WTC11 (cell line): ENCODE results near the gene PPP1R1B. TPM values are rescaled to one million over a fixed set of nuclear protein-coding genes. Genes with fewer than 3 reads are reported as not detected.
A peak's percentile ranks its signal among the peaks of the same experiment; 100 is the strongest.

Source experiments
- ATAC-seq: fragments of 200-7000 bp; cut with Tn5 transposase; 2 replicates; pipeline ENCODE4 v1.10.0; 2021; ENCODE audit warnings: mild to moderate bottlenecking, moderate library complexity
- CTCF ChIA-PET: fragments of 300-600 bp; sonication (Branson Sonifier 250); formaldehyde crosslinking; loops from one replicate; lab custom pipeline; 2021; ENCODE audit warnings: antibody characterized with exemption; lab: Charles Lee
- POLR2A ChIA-PET: fragments of 350-600 bp; sonication (Branson Sonifier 250); formaldehyde crosslinking; loops from one replicate; lab custom pipeline; 2021; ENCODE audit warnings: antibody characterized with exemption; lab: Charles Lee
- DNase-seq: peaks from one replicate; pipeline ENCODE4 v3.0.0; 2021; ENCODE audit warnings: low spot score
- H3K27ac Mint-ChIP-seq: 2 replicates; pipeline ENCODE4 v1.8.0; 2021; ENCODE audit warnings: mixed read lengths
- H3K27me3 Mint-ChIP-seq: 2 replicates; pipeline ENCODE4 v1.8.0; 2021; ENCODE audit warnings: low read depth, mild to moderate bottlenecking, moderate library complexity, mixed read lengths
- H3K36me3 Mint-ChIP-seq: 2 replicates; pipeline ENCODE4 v1.8.0; 2021; ENCODE audit warnings: mixed read lengths
- H3K4me1 Mint-ChIP-seq: 2 replicates; pipeline ENCODE4 v1.8.0; 2022; ENCODE audit warnings: mixed read lengths
- H3K4me3 Mint-ChIP-seq: 2 replicates; pipeline ENCODE4 v1.8.0; 2021; ENCODE audit warnings: mild to moderate bottlenecking, moderate library complexity, mixed read lengths
- H3K9me3 Mint-ChIP-seq: 2 replicates; pipeline ENCODE4 v1.8.0; 2021; ENCODE audit warnings: mixed read lengths
- CBFB ChIP-seq: sonication (generic); formaldehyde crosslinking; IDR thresholded peaks from 2 replicates; pipeline ENCODE4 v1.8.1; 2022; ENCODE audit warnings: mild to moderate bottlenecking, low read depth, missing genetic modification reagents
- CREB1 ChIP-seq: sonication (generic); formaldehyde crosslinking; IDR thresholded peaks from 2 replicates; pipeline ENCODE4 v1.8.0; 2023; ENCODE audit warnings: mild to moderate bottlenecking, missing genetic modification reagents
- ESRRA ChIP-seq: sonication (generic); formaldehyde crosslinking; IDR thresholded peaks from 2 replicates; pipeline ENCODE4 v1.8.1; 2022; ENCODE audit warnings: mild to moderate bottlenecking, missing genetic modification reagents, borderline replicate concordance
- FOXJ3 ChIP-seq: sonication (generic); formaldehyde crosslinking; IDR thresholded peaks from 2 replicates; pipeline ENCODE4 v1.9.0; 2021; ENCODE audit warnings: missing genetic modification reagents, mild to moderate bottlenecking, borderline replicate concordance
- HMGA2 ChIP-seq: fragments of 250-450 bp; sonication (Bioruptor Pico); IDR thresholded peaks from 2 replicates; pipeline ENCODE4 v1.4.0; 2021; ENCODE audit warnings: mild to moderate bottlenecking, moderate library complexity
- KAT7 ChIP-seq: sonication (generic); formaldehyde crosslinking; IDR thresholded peaks from 2 replicates; pipeline ENCODE4 v1.8.1; 2023; ENCODE audit warnings: missing genetic modification reagents, mild to moderate bottlenecking, borderline replicate concordance
- NFE2L1 ChIP-seq: sonication (generic); formaldehyde crosslinking; IDR thresholded peaks from 2 replicates; pipeline ENCODE4 v1.8.1; 2023; ENCODE audit warnings: missing genetic modification reagents
- SP1 ChIP-seq: sonication (generic); formaldehyde crosslinking; conservative IDR thresholded peaks from 2 replicates; pipeline ENCODE4 v1.8.1; 2022; ENCODE audit warnings: missing genetic modification reagents
- TCF7 ChIP-seq: sonication (generic); formaldehyde crosslinking; IDR thresholded peaks from 2 replicates; pipeline ENCODE4 v1.8.0; 2022; ENCODE audit warnings: mild to moderate bottlenecking, low read depth, missing genetic modification reagents, moderate library complexity
- ZBTB21 ChIP-seq: sonication (generic); formaldehyde crosslinking; IDR thresholded peaks from 2 replicates; pipeline ENCODE4 v1.8.1; 2023; ENCODE audit warnings: mild to moderate bottlenecking, missing genetic modification reagents, borderline replicate concordance
- ZNF232 ChIP-seq: sonication (generic); formaldehyde crosslinking; IDR thresholded peaks from 2 replicates; pipeline ENCODE4 v1.8.0; 2022; ENCODE audit warnings: mild to moderate bottlenecking, missing genetic modification reagents
- ZNF416 ChIP-seq: fragments of 250-450 bp; sonication (Bioruptor Pico); IDR thresholded peaks from 2 replicates; pipeline ENCODE4 v1.9.0; 2021; ENCODE audit warnings: mild to moderate bottlenecking, inconsistent platforms
- ZNF671 ChIP-seq: fragments of 250-450 bp; sonication (Bioruptor Pico); IDR thresholded peaks from 2 replicates; pipeline ENCODE4 v1.8.0; 2021; ENCODE audit warnings: mild to moderate bottlenecking
- total RNA-seq: library from RNA; stranded (reverse); gene quantifications from 3 replicates; pipeline ENCODE4 v1.2.3, GENCODE V29; 2021
- TF ChIP-seq, protein P1 (sequence below): sonication (generic); formaldehyde crosslinking; IDR thresholded peaks from 2 replicates; pipeline ENCODE4 v1.8.0; 2023; ENCODE audit warnings: missing genetic modification reagents
- TF ChIP-seq, protein P2 (sequence below): sonication (generic); formaldehyde crosslinking; conservative IDR thresholded peaks from 2 replicates; pipeline ENCODE4 v1.8.1; 2022; ENCODE audit warnings: mild to moderate bottlenecking, missing genetic modification reagents
- TF ChIP-seq, protein P3 (sequence below): fragments of 200-600 bp; IDR thresholded peaks from 2 replicates; pipeline ENCODE4 v1.8.0; 2022; ENCODE audit warnings: antibody characterized with exemption
- TF ChIP-seq, protein P4 (sequence below): sonication (generic); formaldehyde crosslinking; IDR thresholded peaks from 2 replicates; pipeline ENCODE4 v1.8.0; 2022; ENCODE audit warnings: mild to moderate bottlenecking, missing genetic modification reagents
- TF ChIP-seq, protein P5 (sequence below): sonication (generic); formaldehyde crosslinking; IDR thresholded peaks from 2 replicates; pipeline ENCODE4 v1.8.0; 2022; ENCODE audit warnings: mild to moderate bottlenecking, missing genetic modification reagents
- TF ChIP-seq, protein P6 (sequence below): sonication (generic); formaldehyde crosslinking; IDR thresholded peaks from 2 replicates; pipeline ENCODE4 v1.8.1; 2022; ENCODE audit warnings: mild to moderate bottlenecking, missing genetic modification reagents, moderate library complexity, borderline replicate concordance
- TF ChIP-seq, protein P7 (sequence below): sonication (generic); formaldehyde crosslinking; IDR thresholded peaks from 2 replicates; pipeline ENCODE4 v1.8.1; 2023; ENCODE audit warnings: mild to moderate bottlenecking, moderate library complexity, missing genetic modification reagents
- TF ChIP-seq, protein P8 (sequence below): sonication (generic); formaldehyde crosslinking; conservative IDR thresholded peaks from 2 replicates; pipeline ENCODE4 v1.8.1; 2023; ENCODE audit warnings: mild to moderate bottlenecking, low read depth, missing genetic modification reagents, moderate library complexity

Gene PPP1R1B
- total RNA-seq, 1 experiment from 2014 or later: 20.5 TPM

DNA sequence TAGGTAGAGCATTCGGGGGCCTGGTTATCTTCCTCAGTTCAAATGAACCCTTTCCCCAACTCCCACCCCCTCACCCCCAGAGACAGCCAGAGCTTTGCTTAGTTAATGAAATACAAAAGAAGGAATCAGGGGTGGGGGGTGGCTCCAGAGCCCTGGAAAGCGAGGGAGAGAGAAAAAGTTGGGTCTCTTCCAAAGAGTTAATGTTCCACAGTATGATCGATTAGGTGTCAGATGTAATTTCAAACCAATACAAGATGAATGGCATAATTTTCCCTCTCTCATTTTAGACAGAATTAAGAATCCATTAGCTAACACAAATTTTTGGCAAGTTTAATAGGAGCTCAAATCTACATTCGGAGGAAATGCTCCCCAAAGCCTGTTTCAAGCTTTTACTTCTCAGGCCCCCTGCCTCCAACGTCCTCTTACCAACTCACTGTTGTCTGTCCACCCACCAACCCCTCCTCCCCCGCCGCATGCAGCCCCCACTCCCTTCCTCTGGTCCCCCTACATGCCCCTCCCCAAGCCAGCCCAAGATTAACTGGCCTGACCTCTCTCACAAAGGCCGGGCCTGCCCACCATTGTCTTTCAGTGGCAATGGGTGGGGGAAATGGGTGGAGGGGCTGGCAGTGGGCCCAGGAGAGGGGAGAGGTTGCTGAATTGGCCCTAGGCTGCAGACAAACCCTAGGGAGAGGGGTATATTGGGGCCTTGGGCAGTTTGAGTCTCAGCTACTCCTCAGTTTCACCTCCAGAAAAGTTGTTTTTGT, 47.3 kb upstream of the PPP1R1B start:
- peak; percentile 91 for ATAC-seq
- ChIA-PET POLR2A (interaction anchor here (0.6 kb wide), 1 partner anchor 19 kb away, joined by 4 read pairs; no protein-coding TSS in a partner anchor), CTCF (interaction anchor here (0.7 to 5.3 kb wide), 13 partner anchors 13 to 343 kb away, joined by 3 to 116 read pairs (median 5); no protein-coding TSS in a partner anchor)
- peak overlapping the region; percentile 46; the same call in 1 of the 2 replicates for H3K27ac Mint-ChIP-seq
- peaks cover 37% of the 10 kb centered on the region for H3K4me1 Mint-ChIP-seq
- peak; percentile 69 for DNase-seq
- peak overlapping the region; percentile 29 for H3K4me3 Mint-ChIP-seq
- TF ChIP-seq CREB1: no peak
- TF ChIP-seq CBFB (CRISPR knock-in tag): no peak
- TF ChIP-seq SP1 (CRISPR knock-in tag): peak; percentile 71
- TF ChIP-seq FOXJ3 (CRISPR knock-in tag): no peak
- TF ChIP-seq, protein P1, sequence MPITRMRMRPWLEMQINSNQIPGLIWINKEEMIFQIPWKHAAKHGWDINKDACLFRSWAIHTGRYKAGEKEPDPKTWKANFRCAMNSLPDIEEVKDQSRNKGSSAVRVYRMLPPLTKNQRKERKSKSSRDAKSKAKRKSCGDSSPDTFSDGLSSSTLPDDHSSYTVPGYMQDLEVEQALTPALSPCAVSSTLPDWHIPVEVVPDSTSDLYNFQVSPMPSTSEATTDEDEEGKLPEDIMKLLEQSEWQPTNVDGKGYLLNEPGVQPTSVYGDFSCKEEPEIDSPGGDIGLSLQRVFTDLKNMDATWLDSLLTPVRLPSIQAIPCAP (CRISPR knock-in tag): no peak
- no peak for TF ChIP-seq ZNF232 (CRISPR knock-in tag)
- no peak for TF ChIP-seq ZNF416 (CRISPR knock-in tag)
- TF ChIP-seq, protein P2, sequence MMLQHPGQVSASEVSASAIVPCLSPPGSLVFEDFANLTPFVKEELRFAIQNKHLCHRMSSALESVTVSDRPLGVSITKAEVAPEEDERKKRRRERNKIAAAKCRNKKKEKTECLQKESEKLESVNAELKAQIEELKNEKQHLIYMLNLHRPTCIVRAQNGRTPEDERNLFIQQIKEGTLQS (CRISPR knock-in tag): no peak
- no peak for TF ChIP-seq ESRRA (CRISPR knock-in tag)
- TF ChIP-seq ZNF671 (CRISPR knock-in tag): no peak
- TF ChIP-seq, protein P3, sequence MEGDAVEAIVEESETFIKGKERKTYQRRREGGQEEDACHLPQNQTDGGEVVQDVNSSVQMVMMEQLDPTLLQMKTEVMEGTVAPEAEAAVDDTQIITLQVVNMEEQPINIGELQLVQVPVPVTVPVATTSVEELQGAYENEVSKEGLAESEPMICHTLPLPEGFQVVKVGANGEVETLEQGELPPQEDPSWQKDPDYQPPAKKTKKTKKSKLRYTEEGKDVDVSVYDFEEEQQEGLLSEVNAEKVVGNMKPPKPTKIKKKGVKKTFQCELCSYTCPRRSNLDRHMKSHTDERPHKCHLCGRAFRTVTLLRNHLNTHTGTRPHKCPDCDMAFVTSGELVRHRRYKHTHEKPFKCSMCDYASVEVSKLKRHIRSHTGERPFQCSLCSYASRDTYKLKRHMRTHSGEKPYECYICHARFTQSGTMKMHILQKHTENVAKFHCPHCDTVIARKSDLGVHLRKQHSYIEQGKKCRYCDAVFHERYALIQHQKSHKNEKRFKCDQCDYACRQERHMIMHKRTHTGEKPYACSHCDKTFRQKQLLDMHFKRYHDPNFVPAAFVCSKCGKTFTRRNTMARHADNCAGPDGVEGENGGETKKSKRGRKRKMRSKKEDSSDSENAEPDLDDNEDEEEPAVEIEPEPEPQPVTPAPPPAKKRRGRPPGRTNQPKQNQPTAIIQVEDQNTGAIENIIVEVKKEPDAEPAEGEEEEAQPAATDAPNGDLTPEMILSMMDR: no peak
- TF ChIP-seq, protein P4, sequence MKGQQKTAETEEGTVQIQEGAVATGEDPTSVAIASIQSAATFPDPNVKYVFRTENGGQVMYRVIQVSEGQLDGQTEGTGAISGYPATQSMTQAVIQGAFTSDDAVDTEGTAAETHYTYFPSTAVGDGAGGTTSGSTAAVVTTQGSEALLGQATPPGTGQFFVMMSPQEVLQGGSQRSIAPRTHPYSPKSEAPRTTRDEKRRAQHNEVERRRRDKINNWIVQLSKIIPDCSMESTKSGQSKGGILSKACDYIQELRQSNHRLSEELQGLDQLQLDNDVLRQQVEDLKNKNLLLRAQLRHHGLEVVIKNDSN (CRISPR knock-in tag): no peak
- TF ChIP-seq TCF7 (CRISPR knock-in tag): no peak
- TF ChIP-seq ZBTB21 (CRISPR knock-in tag): 0 out of 2 replicates have a peak, but pooled peaks have one; percentile 34
- TF ChIP-seq, protein P5, sequence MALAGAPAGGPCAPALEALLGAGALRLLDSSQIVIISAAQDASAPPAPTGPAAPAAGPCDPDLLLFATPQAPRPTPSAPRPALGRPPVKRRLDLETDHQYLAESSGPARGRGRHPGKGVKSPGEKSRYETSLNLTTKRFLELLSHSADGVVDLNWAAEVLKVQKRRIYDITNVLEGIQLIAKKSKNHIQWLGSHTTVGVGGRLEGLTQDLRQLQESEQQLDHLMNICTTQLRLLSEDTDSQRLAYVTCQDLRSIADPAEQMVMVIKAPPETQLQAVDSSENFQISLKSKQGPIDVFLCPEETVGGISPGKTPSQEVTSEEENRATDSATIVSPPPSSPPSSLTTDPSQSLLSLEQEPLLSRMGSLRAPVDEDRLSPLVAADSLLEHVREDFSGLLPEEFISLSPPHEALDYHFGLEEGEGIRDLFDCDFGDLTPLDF: no peak
- peaks cover 14% of the 10 kb centered on the region for H3K27me3 Mint-ChIP-seq
- no peaks in the 10 kb centered on the region for H3K9me3 Mint-ChIP-seq
- H3K36me3 Mint-ChIP-seq: no peaks in the 10 kb centered on the region

DNA sequence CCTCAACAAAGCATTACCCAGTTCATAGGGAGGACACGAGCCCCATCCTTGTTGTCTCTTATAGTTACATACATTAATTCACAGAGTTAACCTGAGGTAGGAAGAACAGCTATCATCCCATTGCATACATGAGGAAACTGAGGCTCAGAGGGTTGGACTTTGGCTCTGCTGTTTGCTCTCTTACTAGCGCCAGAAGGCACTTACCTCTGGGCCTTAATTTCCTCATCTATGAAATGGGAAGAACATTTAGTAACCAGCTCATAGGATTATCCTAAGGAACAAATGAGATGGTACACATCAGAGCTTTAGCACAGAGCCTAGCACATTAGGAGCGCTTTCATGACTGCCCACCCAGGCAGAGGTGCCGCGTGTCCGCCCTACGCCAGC, 46.7 kb upstream of the PPP1R1B start:
- H3K27ac Mint-ChIP-seq: no peak overlapping the region
- ChIA-PET CTCF (interaction anchor here (0.6 to 5.3 kb wide), 13 partner anchors 12 to 485 kb away, joined by 3 to 116 read pairs (median 5); no protein-coding TSS in a partner anchor), POLR2A (no interaction called here)
- peaks cover 11% of the 10 kb centered on the region for H3K27me3 Mint-ChIP-seq
- ATAC-seq: no peak
- no peaks in the 10 kb centered on the region for H3K9me3 Mint-ChIP-seq
- H3K36me3 Mint-ChIP-seq: no peaks in the 10 kb centered on the region
- H3K4me3 Mint-ChIP-seq: 0 out of 2 replicates have a peak overlapping the region, but pooled peaks have one; percentile 29
- peaks cover 37% of the 10 kb centered on the region for H3K4me1 Mint-ChIP-seq
- no peak for DNase-seq
- TF ChIP-seq, protein P6, sequence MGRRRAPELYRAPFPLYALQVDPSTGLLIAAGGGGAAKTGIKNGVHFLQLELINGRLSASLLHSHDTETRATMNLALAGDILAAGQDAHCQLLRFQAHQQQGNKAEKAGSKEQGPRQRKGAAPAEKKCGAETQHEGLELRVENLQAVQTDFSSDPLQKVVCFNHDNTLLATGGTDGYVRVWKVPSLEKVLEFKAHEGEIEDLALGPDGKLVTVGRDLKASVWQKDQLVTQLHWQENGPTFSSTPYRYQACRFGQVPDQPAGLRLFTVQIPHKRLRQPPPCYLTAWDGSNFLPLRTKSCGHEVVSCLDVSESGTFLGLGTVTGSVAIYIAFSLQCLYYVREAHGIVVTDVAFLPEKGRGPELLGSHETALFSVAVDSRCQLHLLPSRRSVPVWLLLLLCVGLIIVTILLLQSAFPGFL: no peak
- TF ChIP-seq TCF7 (CRISPR knock-in tag): no peak
- no peak for TF ChIP-seq KAT7 (CRISPR knock-in tag)
- TF ChIP-seq, protein P7, sequence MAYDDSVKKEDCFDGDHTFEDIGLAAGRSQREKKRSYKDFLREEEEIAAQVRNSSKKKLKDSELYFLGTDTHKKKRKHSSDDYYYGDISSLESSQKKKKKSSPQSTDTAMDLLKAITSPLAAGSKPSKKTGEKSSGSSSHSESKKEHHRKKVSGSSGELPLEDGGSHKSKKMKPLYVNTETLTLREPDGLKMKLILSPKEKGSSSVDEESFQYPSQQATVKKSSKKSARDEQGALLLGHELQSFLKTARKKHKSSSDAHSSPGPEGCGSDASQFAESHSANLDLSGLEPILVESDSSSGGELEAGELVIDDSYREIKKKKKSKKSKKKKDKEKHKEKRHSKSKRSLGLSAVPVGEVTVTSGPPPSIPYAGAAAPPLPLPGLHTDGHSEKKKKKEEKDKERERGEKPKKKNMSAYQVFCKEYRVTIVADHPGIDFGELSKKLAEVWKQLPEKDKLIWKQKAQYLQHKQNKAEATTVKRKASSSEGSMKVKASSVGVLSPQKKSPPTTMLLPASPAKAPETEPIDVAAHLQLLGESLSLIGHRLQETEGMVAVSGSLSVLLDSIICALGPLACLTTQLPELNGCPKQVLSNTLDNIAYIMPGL (CRISPR knock-in tag): no peak
- TF ChIP-seq, protein P8, sequence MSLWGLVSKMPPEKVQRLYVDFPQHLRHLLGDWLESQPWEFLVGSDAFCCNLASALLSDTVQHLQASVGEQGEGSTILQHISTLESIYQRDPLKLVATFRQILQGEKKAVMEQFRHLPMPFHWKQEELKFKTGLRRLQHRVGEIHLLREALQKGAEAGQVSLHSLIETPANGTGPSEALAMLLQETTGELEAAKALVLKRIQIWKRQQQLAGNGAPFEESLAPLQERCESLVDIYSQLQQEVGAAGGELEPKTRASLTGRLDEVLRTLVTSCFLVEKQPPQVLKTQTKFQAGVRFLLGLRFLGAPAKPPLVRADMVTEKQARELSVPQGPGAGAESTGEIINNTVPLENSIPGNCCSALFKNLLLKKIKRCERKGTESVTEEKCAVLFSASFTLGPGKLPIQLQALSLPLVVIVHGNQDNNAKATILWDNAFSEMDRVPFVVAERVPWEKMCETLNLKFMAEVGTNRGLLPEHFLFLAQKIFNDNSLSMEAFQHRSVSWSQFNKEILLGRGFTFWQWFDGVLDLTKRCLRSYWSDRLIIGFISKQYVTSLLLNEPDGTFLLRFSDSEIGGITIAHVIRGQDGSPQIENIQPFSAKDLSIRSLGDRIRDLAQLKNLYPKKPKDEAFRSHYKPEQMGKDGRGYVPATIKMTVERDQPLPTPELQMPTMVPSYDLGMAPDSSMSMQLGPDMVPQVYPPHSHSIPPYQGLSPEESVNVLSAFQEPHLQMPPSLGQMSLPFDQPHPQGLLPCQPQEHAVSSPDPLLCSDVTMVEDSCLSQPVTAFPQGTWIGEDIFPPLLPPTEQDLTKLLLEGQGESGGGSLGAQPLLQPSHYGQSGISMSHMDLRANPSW (CRISPR knock-in tag): no peak
- TF ChIP-seq NFE2L1 (CRISPR knock-in tag): no peak
- no peak for TF ChIP-seq HMGA2 (CRISPR knock-in tag)
